ENCODE data around the gene CCNK. TPM values are rescaled to one million over a fixed set of nuclear protein-coding genes. Genes with fewer than 3 reads are reported as not detected.

Gene CCNK
- total and polyA plus RNA-seq, 2 of the 13 experiments (the other 11 are each of a cell fraction or from before 2014, with no cell fraction given) = 4.9 to 9.7 TPM

DNA sequence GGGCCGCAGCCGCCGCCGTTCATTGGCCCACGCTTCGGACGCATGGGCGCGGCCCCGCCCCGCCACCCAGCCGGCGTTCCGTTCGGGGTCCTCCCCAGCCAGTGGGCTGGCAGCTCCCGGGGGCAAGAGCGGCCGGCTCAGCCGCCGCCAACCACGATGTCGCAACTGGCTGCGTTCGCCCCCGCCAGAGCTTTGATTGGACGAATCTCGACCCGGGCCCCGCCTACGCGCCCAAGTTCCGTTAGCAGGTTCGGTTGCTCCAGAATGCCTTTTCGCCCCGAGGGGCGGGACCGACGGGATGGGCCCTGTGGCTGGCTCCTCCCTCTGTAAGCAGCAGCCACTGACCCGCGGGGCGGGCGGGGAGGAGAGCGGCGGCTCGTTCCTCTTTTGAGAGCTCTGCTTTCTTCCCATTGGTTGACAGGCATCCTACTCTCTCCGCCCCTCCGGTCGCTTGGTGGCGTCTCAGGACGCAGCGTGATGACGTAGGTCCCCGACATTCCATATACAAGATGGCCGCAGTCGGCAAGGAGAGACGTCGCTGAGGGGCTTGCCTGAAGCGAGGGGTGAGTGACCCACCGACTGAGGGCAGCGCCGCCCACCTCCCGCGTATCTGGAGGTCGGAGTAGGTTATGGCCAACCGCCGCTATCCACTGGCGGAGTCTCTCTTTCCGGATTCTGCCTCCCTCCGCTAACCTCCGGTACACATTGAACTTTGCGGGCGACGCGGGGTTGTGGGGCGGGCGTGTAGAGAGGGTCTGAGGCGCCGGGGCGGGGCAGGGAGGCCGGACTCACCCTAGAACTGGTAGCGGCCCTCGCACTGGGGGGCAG, at the start of gene CCNK (continued):
- TF ChIP-seq, protein P1, sequence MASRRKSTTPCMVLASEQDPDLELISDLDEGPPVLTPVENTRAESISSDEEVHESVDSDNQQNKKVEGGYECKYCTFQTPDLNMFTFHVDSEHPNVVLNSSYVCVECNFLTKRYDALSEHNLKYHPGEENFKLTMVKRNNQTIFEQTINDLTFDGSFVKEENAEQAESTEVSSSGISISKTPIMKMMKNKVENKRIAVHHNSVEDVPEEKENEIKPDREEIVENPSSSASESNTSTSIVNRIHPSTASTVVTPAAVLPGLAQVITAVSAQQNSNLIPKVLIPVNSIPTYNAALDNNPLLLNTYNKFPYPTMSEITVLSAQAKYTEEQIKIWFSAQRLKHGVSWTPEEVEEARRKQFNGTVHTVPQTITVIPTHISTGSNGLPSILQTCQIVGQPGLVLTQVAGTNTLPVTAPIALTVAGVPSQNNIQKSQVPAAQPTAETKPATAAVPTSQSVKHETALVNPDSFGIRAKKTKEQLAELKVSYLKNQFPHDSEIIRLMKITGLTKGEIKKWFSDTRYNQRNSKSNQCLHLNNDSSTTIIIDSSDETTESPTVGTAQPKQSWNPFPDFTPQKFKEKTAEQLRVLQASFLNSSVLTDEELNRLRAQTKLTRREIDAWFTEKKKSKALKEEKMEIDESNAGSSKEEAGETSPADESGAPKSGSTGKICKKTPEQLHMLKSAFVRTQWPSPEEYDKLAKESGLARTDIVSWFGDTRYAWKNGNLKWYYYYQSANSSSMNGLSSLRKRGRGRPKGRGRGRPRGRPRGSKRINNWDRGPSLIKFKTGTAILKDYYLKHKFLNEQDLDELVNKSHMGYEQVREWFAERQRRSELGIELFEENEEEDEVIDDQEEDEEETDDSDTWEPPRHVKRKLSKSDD (CRISPR knock-in tag; IDR thresholded peaks at IDR 0.05; ENCODE audit: low read depth) = peak; percentile 82
- TF ChIP-seq TAF1 (CRISPR knock-in tag; IDR thresholded peaks at IDR 0.05) (peak; percentile 95), ZNF83 (CRISPR knock-in tag; IDR thresholded peaks at IDR 0.05; ENCODE audit: borderline replicate concordance) (no peak), DNMT1 (CRISPR knock-in tag; IDR thresholded peaks at IDR 0.05) (0 out of 2 replicates have a peak, but pooled peaks have one; percentile 72), KLF6 (CRISPR knock-in tag; IDR thresholded peaks at IDR 0.05) (peak; percentile 69; the same call in 1 of the 2 replicates), PHF21A (CRISPR knock-in tag; IDR thresholded peaks at IDR 0.05) (peak; percentile 85), SIX4 (CRISPR knock-in tag; IDR thresholded peaks at IDR 0.05) (no peak), BORCS8-MEF2B (CRISPR knock-in tag; IDR thresholded peaks at IDR 0.05) (peak; percentile 38), NFYB (CRISPR knock-in tag; IDR thresholded peaks at IDR 0.05) (peak; percentile 95), ZNF354B (CRISPR knock-in tag; IDR thresholded peaks at IDR 0.05) (no peak), ZC3H13 (CRISPR knock-in tag; IDR thresholded peaks at IDR 0.05) (no peak), NBN (conservative IDR thresholded peaks at IDR 0.05) (no peak), ATF1 (CRISPR knock-in tag; IDR thresholded peaks at IDR 0.05) (peak; percentile 99), HOXA7 (CRISPR knock-in tag; IDR thresholded peaks at IDR 0.05) (no peak), PHB2 (IDR thresholded peaks at IDR 0.05; ENCODE audit: partially characterized antibody) (no peak), ISL2 (CRISPR knock-in tag; IDR thresholded peaks at IDR 0.05) (0 out of 2 replicates have a peak, but pooled peaks have one; percentile 15), ZBTB3 (CRISPR knock-in tag; IDR thresholded peaks at IDR 0.05; ENCODE audit: borderline replicate concordance, low read depth) (no peak), ZNF446 (CRISPR knock-in tag; IDR thresholded peaks at IDR 0.05) (peak; percentile 72; the same call in 1 of the 2 replicates), RXRB (CRISPR knock-in tag; IDR thresholded peaks at IDR 0.05; ENCODE audit: borderline replicate concordance) (peak; percentile 54; the same call in 1 of the 2 replicates), ZNF746 (CRISPR knock-in tag; IDR thresholded peaks at IDR 0.05) (0 out of 2 replicates have a peak, but pooled peaks have one; percentile 57), SNAI1 (CRISPR knock-in tag; IDR thresholded peaks at IDR 0.05; ENCODE audit: borderline replicate concordance) (peak; percentile 55; the same call in 1 of the 2 replicates), ZNF780A (CRISPR knock-in tag; IDR thresholded peaks at IDR 0.05) (no peak)
- TF ChIP-seq, protein P2, sequence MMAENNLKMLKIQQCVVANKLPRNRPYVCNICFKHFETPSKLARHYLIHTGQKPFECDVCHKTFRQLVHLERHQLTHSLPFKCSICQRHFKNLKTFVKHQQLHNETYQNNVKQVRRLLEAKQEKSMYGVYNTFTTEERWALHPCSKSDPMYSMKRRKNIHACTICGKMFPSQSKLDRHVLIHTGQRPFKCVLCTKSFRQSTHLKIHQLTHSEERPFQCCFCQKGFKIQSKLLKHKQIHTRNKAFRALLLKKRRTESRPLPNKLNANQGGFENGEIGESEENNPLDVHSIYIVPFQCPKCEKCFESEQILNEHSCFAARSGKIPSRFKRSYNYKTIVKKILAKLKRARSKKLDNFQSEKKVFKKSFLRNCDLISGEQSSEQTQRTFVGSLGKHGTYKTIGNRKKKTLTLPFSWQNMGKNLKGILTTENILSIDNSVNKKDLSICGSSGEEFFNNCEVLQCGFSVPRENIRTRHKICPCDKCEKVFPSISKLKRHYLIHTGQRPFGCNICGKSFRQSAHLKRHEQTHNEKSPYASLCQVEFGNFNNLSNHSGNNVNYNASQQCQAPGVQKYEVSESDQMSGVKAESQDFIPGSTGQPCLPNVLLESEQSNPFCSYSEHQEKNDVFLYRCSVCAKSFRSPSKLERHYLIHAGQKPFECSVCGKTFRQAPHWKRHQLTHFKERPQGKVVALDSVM (CRISPR knock-in tag; IDR thresholded peaks at IDR 0.05) = no peak
- TF ChIP-seq, protein P3, sequence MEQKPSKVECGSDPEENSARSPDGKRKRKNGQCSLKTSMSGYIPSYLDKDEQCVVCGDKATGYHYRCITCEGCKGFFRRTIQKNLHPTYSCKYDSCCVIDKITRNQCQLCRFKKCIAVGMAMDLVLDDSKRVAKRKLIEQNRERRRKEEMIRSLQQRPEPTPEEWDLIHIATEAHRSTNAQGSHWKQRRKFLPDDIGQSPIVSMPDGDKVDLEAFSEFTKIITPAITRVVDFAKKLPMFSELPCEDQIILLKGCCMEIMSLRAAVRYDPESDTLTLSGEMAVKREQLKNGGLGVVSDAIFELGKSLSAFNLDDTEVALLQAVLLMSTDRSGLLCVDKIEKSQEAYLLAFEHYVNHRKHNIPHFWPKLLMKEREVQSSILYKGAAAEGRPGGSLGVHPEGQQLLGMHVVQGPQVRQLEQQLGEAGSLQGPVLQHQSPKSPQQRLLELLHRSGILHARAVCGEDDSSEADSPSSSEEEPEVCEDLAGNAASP (CRISPR knock-in tag; IDR thresholded peaks at IDR 0.05; ENCODE audit: borderline replicate concordance) = peak; percentile 60; the same call in 1 of the 2 replicates
- TF ChIP-seq, protein P4, sequence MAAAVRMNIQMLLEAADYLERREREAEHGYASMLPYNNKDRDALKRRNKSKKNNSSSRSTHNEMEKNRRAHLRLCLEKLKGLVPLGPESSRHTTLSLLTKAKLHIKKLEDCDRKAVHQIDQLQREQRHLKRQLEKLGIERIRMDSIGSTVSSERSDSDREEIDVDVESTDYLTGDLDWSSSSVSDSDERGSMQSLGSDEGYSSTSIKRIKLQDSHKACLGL (CRISPR knock-in tag; IDR thresholded peaks at IDR 0.05) = peak; percentile 51

Data from HepG2 (cell line).